Neuron (in vitro differentiated cells): Measurements from ENCODE around the gene FAM43B.

ENCODE experiments used
- H2AFZ ChIP-seq: one replicate; pipeline ENCODE4 v1.6.1; 2013; ENCODE audit warnings: low read depth, mild to moderate bottlenecking, inconsistent platforms, low read length, moderate library complexity
- H3K27me3 ChIP-seq: one replicate; pipeline ENCODE4 v1.6.1; 2013; ENCODE audit warnings: low read length; ENCODE audit not compliant: insufficient read depth
- H3K36me3 ChIP-seq: one replicate; pipeline ENCODE4 v1.6.1; 2013; ENCODE audit warnings: low read length; ENCODE audit not compliant: insufficient read depth
- H3K4me1 ChIP-seq: one replicate; pipeline ENCODE4 v1.6.1; 2013; ENCODE audit warnings: low read length; ENCODE audit not compliant: insufficient read depth
- H3K4me3 ChIP-seq: 2 replicates; pipeline ENCODE4 v1.5.1; 2013; ENCODE audit warnings: mild to moderate bottlenecking, low read length, moderate library complexity
- H3K9me3 ChIP-seq: one replicate; pipeline ENCODE4 v1.6.1; 2013; ENCODE audit warnings: low read length

FAM43B gene

GRCh38 chr1:20589331-20590278 lies 37.2 kb downstream of the FAM43B start:
- no peak overlapping the region for H2AFZ ChIP-seq
- H3K9me3 ChIP-seq: no peaks in the 10 kb centered on the region
- no peak overlapping the region for H3K4me3 ChIP-seq
- no peaks in the 10 kb centered on the region for H3K36me3 ChIP-seq
- H3K27me3 ChIP-seq: peaks cover 33% of the 10 kb centered on the region
- no peaks in the 10 kb centered on the region for H3K4me1 ChIP-seq

GRCh38 chr1:20590306-20590777 lies 38.0 kb downstream of the FAM43B start:
- peaks cover 33% of the 10 kb centered on the region for H3K27me3 ChIP-seq
- no peak overlapping the region for H2AFZ ChIP-seq
- no peak overlapping the region for H3K4me3 ChIP-seq
- H3K36me3 ChIP-seq: no peaks in the 10 kb centered on the region
- H3K4me1 ChIP-seq: no peaks in the 10 kb centered on the region
- H3K9me3 ChIP-seq: no peaks in the 10 kb centered on the region

DNA sequence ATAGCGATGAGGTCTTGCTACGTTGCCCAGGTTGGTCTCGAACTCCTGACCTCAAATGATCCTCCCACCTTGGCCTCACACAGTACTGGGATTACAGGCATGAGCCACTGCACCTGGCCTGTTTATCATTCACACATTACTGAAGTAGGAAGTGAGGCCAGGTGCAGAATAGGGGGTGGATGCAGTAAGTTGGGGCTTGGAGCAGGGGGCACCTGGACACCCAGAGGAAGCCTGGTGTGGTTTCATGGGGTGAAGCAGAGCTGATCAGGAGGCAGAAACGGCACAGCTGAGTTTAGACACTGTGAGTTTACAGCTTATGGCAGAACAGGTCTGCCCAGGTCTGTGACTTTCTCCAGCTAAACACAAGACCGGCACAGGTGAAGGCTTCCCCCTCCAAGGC lies 41.4 kb downstream of the FAM43B start:
- H3K36me3 ChIP-seq: no peaks in the 10 kb centered on the region
- no peak overlapping the region for H3K4me3 ChIP-seq
- no peaks in the 10 kb centered on the region for H3K9me3 ChIP-seq
- no peak overlapping the region for H2AFZ ChIP-seq
- H3K4me1 ChIP-seq: no peaks in the 10 kb centered on the region
- peaks cover 28% of the 10 kb centered on the region for H3K27me3 ChIP-seq

DNA sequence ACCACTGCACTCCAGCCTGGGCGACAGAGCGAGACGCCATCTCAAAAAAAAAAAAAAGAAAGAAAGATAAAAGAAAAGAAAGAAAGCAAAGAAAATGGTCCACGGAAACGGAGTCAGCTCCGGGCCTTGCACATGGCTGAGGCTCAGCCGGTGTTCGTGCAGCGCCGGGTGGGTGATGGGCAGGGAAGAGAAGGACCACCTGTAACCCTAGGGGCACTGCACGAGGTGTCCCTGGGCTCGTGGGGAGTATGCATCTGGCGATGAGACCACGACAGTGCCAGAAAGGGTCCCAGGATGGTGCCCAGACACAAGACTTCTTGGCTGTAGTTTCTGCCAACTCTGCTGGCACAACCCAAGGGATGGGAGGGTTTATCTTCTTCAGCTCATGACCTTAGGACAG lies 42.4 kb downstream of the FAM43B start:
- Histone ChIP-seq H3K36me3 (no peaks in the 10 kb centered on the region), H3K4me1 (no peaks in the 10 kb centered on the region), H3K9me3 (no peaks in the 10 kb centered on the region), H3K27me3 (peaks cover 18% of the 10 kb centered on the region), H3K4me3 (no peak overlapping the region), H2AFZ (no peak overlapping the region)

GRCh38 chr1:20596106-20596505 lies 43.7 kb downstream of the FAM43B start:
- peaks cover 9% of the 10 kb centered on the region for H3K27me3 ChIP-seq
- H3K36me3 ChIP-seq: no peaks in the 10 kb centered on the region
- H3K9me3 ChIP-seq: no peaks in the 10 kb centered on the region

DNA sequence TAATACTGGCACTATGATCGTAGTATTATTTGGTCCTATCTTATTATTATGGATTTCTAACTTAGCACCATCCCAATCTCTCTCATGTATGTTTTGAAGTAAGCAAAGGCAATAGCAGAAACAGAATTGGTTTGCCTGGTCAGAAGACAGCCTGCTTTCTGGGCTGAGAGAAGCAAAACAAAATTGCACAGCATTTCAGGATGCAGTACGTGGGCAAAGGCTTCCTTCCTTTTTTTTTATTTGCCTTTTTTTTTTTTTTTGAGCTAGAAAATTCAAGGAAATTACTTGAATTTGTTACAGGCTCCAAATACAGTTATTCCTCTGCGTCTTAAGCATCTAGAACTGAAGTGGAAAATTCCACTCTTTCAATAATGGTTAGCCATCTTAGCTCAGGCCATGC lies 45.3 kb downstream of the FAM43B start:
- no peaks in the 10 kb centered on the region for H3K36me3 ChIP-seq
- no peak overlapping the region for H3K4me3 ChIP-seq
- H3K9me3 ChIP-seq: no peaks in the 10 kb centered on the region
- H3K4me1 ChIP-seq: no peaks in the 10 kb centered on the region
- H2AFZ ChIP-seq: no peak overlapping the region
- H3K27me3 ChIP-seq: peaks cover 5% of the 10 kb centered on the region

More at GRCh38 chr1:20596106-20596505, 43.7 kb downstream of the FAM43B start:
- Histone ChIP-seq H3K4me3 (no peak overlapping the region), H2AFZ (no peak overlapping the region), H3K4me1 (no peaks in the 10 kb centered on the region)

GRCh38 chr1:20600156-20600555 lies 47.8 kb downstream of the FAM43B start:
- Histone ChIP-seq H3K4me3 (no peak overlapping the region), H3K27me3 (no peaks in the 10 kb centered on the region), H3K9me3 (no peaks in the 10 kb centered on the region), H2AFZ (no peak overlapping the region), H3K4me1 (no peaks in the 10 kb centered on the region), H3K36me3 (no peaks in the 10 kb centered on the region)

DNA sequence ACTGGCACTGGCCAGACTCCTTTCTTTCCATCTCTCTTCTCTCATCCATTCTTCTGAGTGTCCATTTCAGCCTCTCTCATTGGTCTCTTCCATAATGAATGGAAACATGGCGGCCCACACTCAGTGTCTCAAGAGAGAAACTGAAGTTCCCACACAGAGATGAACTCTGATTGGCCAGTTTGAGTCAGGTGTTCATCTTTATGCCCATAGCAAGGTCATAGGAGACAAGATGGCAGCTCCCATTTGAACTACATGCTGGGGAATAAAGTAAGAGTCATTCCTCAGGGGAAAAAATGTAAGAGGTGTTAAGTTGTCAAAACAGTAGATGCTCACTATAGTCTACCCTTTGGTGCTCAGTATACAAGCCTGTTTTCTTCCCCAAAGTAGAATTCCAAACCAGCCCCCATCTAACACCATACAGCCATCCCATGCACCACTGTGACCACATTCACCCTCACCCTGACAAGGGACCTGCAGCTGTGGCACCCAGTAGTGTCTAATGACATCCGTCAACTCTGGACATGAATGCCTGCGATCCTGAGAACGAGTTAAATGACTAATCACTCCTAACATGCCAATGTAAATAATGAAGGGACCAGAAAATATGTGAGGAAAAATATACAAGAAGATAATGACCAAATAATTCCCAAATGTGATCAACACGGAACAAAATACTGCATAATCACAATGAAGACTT lies 48.9 kb downstream of the FAM43B start:
- Histone ChIP-seq H3K27me3 (no peaks in the 10 kb centered on the region), H2AFZ (no peak overlapping the region), H3K4me3 (no peak overlapping the region), H3K9me3 (no peaks in the 10 kb centered on the region), H3K36me3 (no peaks in the 10 kb centered on the region), H3K4me1 (no peaks in the 10 kb centered on the region)

DNA sequence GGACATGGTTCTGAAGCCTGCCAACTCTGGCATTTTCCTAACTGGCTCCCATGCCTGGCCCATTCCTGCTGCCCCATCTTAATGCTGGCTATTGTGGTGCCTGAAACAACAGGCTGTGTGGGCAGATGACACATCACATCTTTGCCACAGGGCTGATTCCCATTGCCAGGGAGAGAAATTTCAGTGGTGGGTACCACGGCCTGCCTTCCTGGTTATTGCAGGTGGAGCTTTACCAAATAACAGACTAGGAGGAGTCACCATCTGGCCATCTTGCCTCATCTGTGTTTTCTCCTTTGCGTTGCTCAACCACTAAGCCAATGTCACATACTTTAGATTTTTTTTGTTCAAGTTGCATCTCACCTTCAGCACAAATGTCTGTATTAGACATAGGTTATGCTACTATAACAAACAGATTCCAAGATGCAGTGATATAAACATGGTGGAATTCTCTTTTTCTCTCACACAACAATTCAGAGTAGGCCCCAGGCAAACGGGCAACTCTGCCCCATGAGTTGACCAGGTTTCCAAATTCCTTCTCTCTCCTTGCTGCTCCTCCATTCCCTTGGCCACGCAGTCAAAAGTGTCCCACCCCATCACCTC lies 50.6 kb downstream of the FAM43B start:
- Histone ChIP-seq H3K4me3 (no peak overlapping the region), H2AFZ (no peak overlapping the region), H3K36me3 (no peaks in the 10 kb centered on the region), H3K4me1 (no peaks in the 10 kb centered on the region), H3K9me3 (no peaks in the 10 kb centered on the region), H3K27me3 (peaks cover 6% of the 10 kb centered on the region)

GRCh38 chr1:20603504-20604464 lies 51.4 kb downstream of the FAM43B start:
- no peaks in the 10 kb centered on the region for H3K4me1 ChIP-seq
- no peak overlapping the region for H2AFZ ChIP-seq
- peaks cover 8% of the 10 kb centered on the region for H3K27me3 ChIP-seq
- no peaks in the 10 kb centered on the region for H3K9me3 ChIP-seq
- no peaks in the 10 kb centered on the region for H3K36me3 ChIP-seq
- H3K4me3 ChIP-seq: no peak overlapping the region
